Endothelial cell of umbilical vein (primary cell): ENCODE data around the gene CCDC183. TPM values are rescaled to one million over a fixed set of nuclear protein-coding genes. Genes with fewer than 3 reads are reported as not detected.

Experiments used
- BruUV-seq: library from RNA; stranded (reverse); fragments of 400-500 nt; replicated peaks from 2 replicates; lab custom pipeline; 2021; lab: Mats Ljungman, UMichigan
- CTCF ChIA-PET: fragments of 300-600, 350-600 bp; sonication (Branson Sonifier 250); formaldehyde crosslinking; loops from one replicate; lab custom pipeline; 2021; ENCODE audit warnings: antibody characterized with exemption, inconsistent platforms; lab: Charles Lee
- POLR2A ChIA-PET: fragments of 300-600, 350-600 bp; sonication (Branson Sonifier 250); formaldehyde crosslinking; loops from one replicate; lab custom pipeline; 2021; ENCODE audit warnings: antibody characterized with exemption, inconsistent platforms; lab: Charles Lee
- DNase-seq: peaks from one replicate; pipeline ENCODE4 v3.0.0-alpha.2; 2011; ENCODE audit warnings: low read depth, low spot score
- FAIRE-seq: peaks from 2 replicates; lab custom pipeline; 2011; peaks lifted over from hg19 to GRCh38; lab: Jason Lieb, UNC
- H2AFZ ChIP-seq: 2 replicates; pipeline ENCODE4 v1.6.0; 2012; ENCODE audit warnings: low read depth, low read length, control low read depth, inconsistent platforms
- H3K27ac ChIP-seq: 2 replicates; pipeline ENCODE4 v1.5.1; 2011; ENCODE audit warnings: low read depth, mild to moderate bottlenecking, control low read depth, low read length, moderate library complexity; ENCODE audit not compliant: insufficient read depth
- H3K27me3 ChIP-seq, 2 experiments: 2 replicates each; pipeline versions ENCODE4 v1.6.0 to v1.6.1; 2011; ENCODE audit warnings: low read length in 2 of 2, mixed read lengths in 1 of 2; ENCODE audit not compliant: control insufficient read depth in 2 of 2, insufficient read depth in 2 of 2
- H3K36me3 ChIP-seq, 2 experiments: 2 replicates in 1 of 2; 3 replicates in 1 of 2; pipeline ENCODE4 v1.5.1; 2011; ENCODE audit warnings: low read length in 2 of 2, mild to moderate bottlenecking in 1 of 2, moderate library complexity in 1 of 2; ENCODE audit not compliant: control insufficient read depth in 2 of 2, insufficient read depth in 2 of 2; ENCODE audit errors: extremely low read depth in 1 of 2
- H3K4me1 ChIP-seq: 3 replicates; pipeline ENCODE4 v1.5.1; 2011; ENCODE audit warnings: mild to moderate bottlenecking, low read length; ENCODE audit not compliant: control insufficient read depth, insufficient read depth; ENCODE audit errors: extremely low read depth
- H3K4me2 ChIP-seq: 2 replicates; pipeline ENCODE4 v1.6.1; 2011; ENCODE audit warnings: low read length, control low read depth, mixed read lengths; ENCODE audit not compliant: insufficient read depth
- H3K4me3 ChIP-seq, 3 experiments: fragments of 200-600 bp in 1 of 3; sonication (generic), shearing (Covaris generic) in 1 of 3; replicated peaks in 1 of 3; 2 replicates each; pipeline ENCODE4 v1.5.1; 2011 to 2016; ENCODE audit warnings: control low read depth in 3 of 3, low read length in 3 of 3, mild to moderate bottlenecking in 2 of 3, inconsistent platforms in 1 of 3, low read depth in 1 of 3, moderate library complexity in 1 of 3; ENCODE audit not compliant: insufficient read depth in 1 of 3
- H3K79me2 ChIP-seq: 2 replicates; pipeline ENCODE4 v1.6.0; 2012; ENCODE audit warnings: low read length, inconsistent platforms; ENCODE audit not compliant: control insufficient read depth, insufficient read depth
- H3K9ac ChIP-seq: replicated peaks from 2 replicates; pipeline ENCODE3; 2011; ENCODE audit warnings: low read length, control low read depth; ENCODE audit not compliant: insufficient read depth; ENCODE audit errors: extremely low read depth
- H3K9me1 ChIP-seq: replicated peaks from 3 replicates; pipeline ENCODE4 v1.6.0; 2011; ENCODE audit warnings: mild to moderate bottlenecking, low read length; ENCODE audit not compliant: control insufficient read depth, insufficient read depth; ENCODE audit errors: extremely low read depth
- H3K9me3 ChIP-seq: replicated peaks from 2 replicates; pipeline ENCODE4 v1.5.1; 2012; ENCODE audit warnings: low read length, inconsistent platforms; ENCODE audit not compliant: control insufficient read depth, insufficient read depth
- H4K20me1 ChIP-seq: replicated peaks from 2 replicates; pipeline ENCODE3; 2011; ENCODE audit warnings: mild to moderate bottlenecking, low read length; ENCODE audit not compliant: control insufficient read depth, insufficient read depth; ENCODE audit errors: extremely low read depth
- EZH2 ChIP-seq: IDR thresholded peaks from 2 replicates; pipeline ENCODE4 v1.6.1; 2012; ENCODE audit warnings: borderline replicate concordance, low read depth, mild to moderate bottlenecking, moderate library complexity, low read length, inconsistent platforms; ENCODE audit not compliant: severe bottlenecking
- FOS ChIP-seq: IDR thresholded peaks from 2 replicates; pipeline ENCODE4 v1.6.1; 2011; ENCODE audit warnings: mild to moderate bottlenecking, low read length, moderate library complexity, borderline replicate concordance; ENCODE audit not compliant: insufficient read depth
- GATA2 ChIP-seq: IDR thresholded peaks from 2 replicates; pipeline ENCODE4 v1.7.0; 2011; ENCODE audit warnings: low read depth, mild to moderate bottlenecking, moderate library complexity, mixed read lengths, low read length; ENCODE audit not compliant: insufficient read length, insufficient read depth
- JUN ChIP-seq: IDR thresholded peaks from 2 replicates; pipeline ENCODE4 v1.6.1; 2011; ENCODE audit warnings: borderline replicate concordance, low read depth; ENCODE audit not compliant: insufficient read length, insufficient read depth
- MYC ChIP-seq: IDR thresholded peaks from one replicate; pipeline ENCODE4 v1.6.1; 2011; ENCODE audit warnings: mild to moderate bottlenecking, low read depth, low read length
- POLR2A ChIP-seq: IDR thresholded peaks from 2 replicates; pipeline ENCODE4 v1.6.1; 2012; ENCODE audit warnings: low read depth, mild to moderate bottlenecking, control low read depth, low read length
- POLR2AphosphoS5 ChIP-seq: IDR thresholded peaks from 2 replicates; pipeline ENCODE4 v1.6.1; 2012; ENCODE audit warnings: low read depth, mild to moderate bottlenecking, control low read depth, low read length, moderate library complexity; ENCODE audit not compliant: insufficient read depth
- dilution Hi-C: fragments of 300-500 bp; cut with MboI; formaldehyde crosslinking; loops from one replicate; pipeline ENCODE4 v1.15.0; 2019; ENCODE audit warnings: low sequenced_read_pairs; ENCODE audit not compliant: extremely low pct_ligation_motif_present
- intact Hi-C: fragments of 100-400 bp; cut with micrococcal nuclease; formaldehyde crosslinking; loops from one replicate; pipeline ENCODE4 v1.10.0; 2022
- polyA plus RNA-seq, 4 experiments: library from polyadenylated mRNA; depleted of rRNA in 3 of 4; stranded (reverse) in 3 of 4; unstranded in 1 of 4; fragments of >200 nt; gene quantifications; 2 replicates each; pipeline versions ENCODE4 v1.2.1 to v1.2.3, GENCODE V29; 2011 to 2012; ENCODE audit warnings: missing spikeins in 1 of 4
- total RNA-seq: library from RNA; stranded (reverse); gene quantifications from 2 replicates; pipeline ENCODE4 v1.2.3, GENCODE V29; 2021
- TF ChIP-seq, protein P1 (sequence below), 2 donors: IDR thresholded peaks; 1 replicate in 1 of 2; 2 replicates in 1 of 2; pipeline ENCODE4 v1.5.1; 2011; ENCODE audit warnings: low read length in 2 of 2, mild to moderate bottlenecking in 2 of 2, moderate library complexity in 2 of 2, control low read depth in 1 of 2, inconsistent platforms in 1 of 2, low read depth in 1 of 2; ENCODE audit not compliant: insufficient read depth in 1 of 2; ENCODE audit errors: extremely low read depth in 1 of 2
- TF ChIP-seq, protein P2 (sequence below): IDR thresholded peaks from 2 replicates; pipeline ENCODE4 v1.6.1; 2011; ENCODE audit not compliant: insufficient read depth, insufficient read length

Gene CCDC183
- total and polyA plus RNA-seq, 2 donors (not counting 3 experiments of a cell fraction or from before 2014, with no cell fraction given): 0.50 TPM; not detected in 1

DNA sequence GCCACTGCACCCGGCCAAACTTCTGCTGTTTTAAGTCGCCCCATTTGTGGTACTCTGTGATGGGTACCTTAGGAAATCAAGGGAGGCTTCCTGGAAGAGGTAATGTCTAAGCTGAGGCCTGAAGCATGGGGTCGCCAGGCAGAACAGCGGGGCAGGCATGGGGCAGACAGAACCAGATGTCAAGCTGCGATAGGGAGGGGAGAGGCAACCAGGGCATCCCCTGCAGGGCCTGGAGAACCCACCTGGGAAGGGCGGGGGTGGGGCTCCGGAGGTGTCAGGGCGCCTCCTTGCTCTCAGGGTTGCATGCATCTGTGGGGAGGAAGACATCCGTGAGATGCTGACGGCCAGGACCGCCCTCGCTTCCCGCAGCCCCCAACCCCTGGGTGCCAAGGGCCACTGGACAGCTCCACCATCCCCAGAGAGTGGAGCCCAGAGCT lies 34.6 kb upstream of the CCDC183 start:
- Histone ChIP-seq H3K9ac (no peak overlapping the region), H3K27me3 (no peaks in the 10 kb centered on the region), H3K4me3 (no peak overlapping the region), H3K27ac (no peak overlapping the region), H3K4me1 (no peaks in the 10 kb centered on the region), H3K36me3 (no peaks in the 10 kb centered on the region), H3K4me2 (no peak overlapping the region), H3K9me1 (no peaks in the 10 kb centered on the region), H3K9me3 (no peaks in the 10 kb centered on the region), H3K79me2 (no peaks in the 10 kb centered on the region), H2AFZ (no peak overlapping the region), H4K20me1 (no peaks in the 10 kb centered on the region)
- intact Hi-C loops: no loop called here
- DNase-seq (no peak), FAIRE-seq (no peak)
- POLR2A ChIA-PET: no interaction called here
- CTCF ChIA-PET: interaction anchor here (0.6 to 0.9 kb wide), 5 partner anchors 16 to 268 kb away, joined by 3 to 7 read pairs (median 3); no protein-coding TSS in a partner anchor
- dilution Hi-C loops: no loop called here
- TF ChIP-seq, protein P1, sequence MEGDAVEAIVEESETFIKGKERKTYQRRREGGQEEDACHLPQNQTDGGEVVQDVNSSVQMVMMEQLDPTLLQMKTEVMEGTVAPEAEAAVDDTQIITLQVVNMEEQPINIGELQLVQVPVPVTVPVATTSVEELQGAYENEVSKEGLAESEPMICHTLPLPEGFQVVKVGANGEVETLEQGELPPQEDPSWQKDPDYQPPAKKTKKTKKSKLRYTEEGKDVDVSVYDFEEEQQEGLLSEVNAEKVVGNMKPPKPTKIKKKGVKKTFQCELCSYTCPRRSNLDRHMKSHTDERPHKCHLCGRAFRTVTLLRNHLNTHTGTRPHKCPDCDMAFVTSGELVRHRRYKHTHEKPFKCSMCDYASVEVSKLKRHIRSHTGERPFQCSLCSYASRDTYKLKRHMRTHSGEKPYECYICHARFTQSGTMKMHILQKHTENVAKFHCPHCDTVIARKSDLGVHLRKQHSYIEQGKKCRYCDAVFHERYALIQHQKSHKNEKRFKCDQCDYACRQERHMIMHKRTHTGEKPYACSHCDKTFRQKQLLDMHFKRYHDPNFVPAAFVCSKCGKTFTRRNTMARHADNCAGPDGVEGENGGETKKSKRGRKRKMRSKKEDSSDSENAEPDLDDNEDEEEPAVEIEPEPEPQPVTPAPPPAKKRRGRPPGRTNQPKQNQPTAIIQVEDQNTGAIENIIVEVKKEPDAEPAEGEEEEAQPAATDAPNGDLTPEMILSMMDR (IDR thresholded peaks at IDR 0.05; ENCODE audit: extremely low read depth in 1 of 2, insufficient read depth in 1 of 2, low read depth in 1 of 2, low read length in 2 of 2): no peak
- TF ChIP-seq JUN: no peak
- no peak for TF ChIP-seq POLR2AphosphoS5
- TF ChIP-seq FOS: no peak
- no peak for TF ChIP-seq MYC
- TF ChIP-seq, protein P2, sequence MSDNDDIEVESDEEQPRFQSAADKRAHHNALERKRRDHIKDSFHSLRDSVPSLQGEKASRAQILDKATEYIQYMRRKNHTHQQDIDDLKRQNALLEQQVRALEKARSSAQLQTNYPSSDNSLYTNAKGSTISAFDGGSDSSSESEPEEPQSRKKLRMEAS: no peak
- no peak for TF ChIP-seq POLR2A
- no peak for TF ChIP-seq EZH2
- TF ChIP-seq GATA2: no peak
- no TSS peak for BruUV-seq
